ENCODE data around the gene ZNF48. TPM values are rescaled to one million over a fixed set of nuclear protein-coding genes. Genes with fewer than 3 reads are reported as not detected.

The ZNF48 gene
- total RNA-seq, 1 experiment from 2014 or later, result 9.6 TPM

GRCh38 chr16:30368122-30368791 is 27.0 kb upstream of the ZNF48 start:
- Histone ChIP-seq H3K36me3 (peaks cover 51% of the 10 kb centered on the region), H3K4me3 (peak overlapping the region; percentile 74), H3K4me1 (replicated peaks) (peaks cover 25% of the 10 kb centered on the region), H3K9me3 (replicated peaks) (no peaks in the 10 kb centered on the region), H3K27me3 (replicated peaks) (no peaks in the 10 kb centered on the region), H3K27ac (no peak overlapping the region)
- DNase-seq (ENCODE audit: low read depth in 1 of 2, low spot score in 2 of 2), result peak in 1 of 2 experiments; percentile 31

GRCh38 chr16:30368792-30369090 is 26.5 kb upstream of the ZNF48 start:
- DNase-seq (ENCODE audit: low read depth in 1 of 2, low spot score in 2 of 2), result no peak
- no peaks in the 10 kb centered on the region for H3K27me3 ChIP-seq (replicated peaks)
- H3K36me3 ChIP-seq, result peaks cover 46% of the 10 kb centered on the region
- H3K27ac ChIP-seq, result no peak overlapping the region
- peak overlapping the region; percentile 74 for H3K4me3 ChIP-seq
- no peaks in the 10 kb centered on the region for H3K9me3 ChIP-seq (replicated peaks)
- peaks cover 25% of the 10 kb centered on the region for H3K4me1 ChIP-seq (replicated peaks)

- peak in 1 of 2 experiments; percentile 29 for DNase-seq (ENCODE audit: low read depth in 1 of 2, low spot score in 2 of 2)
- no peaks in the 10 kb centered on the region for H3K9me3 ChIP-seq (replicated peaks)
- no peaks in the 10 kb centered on the region for H3K27me3 ChIP-seq (replicated peaks)
- H3K36me3 ChIP-seq, result peaks cover 43% of the 10 kb centered on the region
- H3K4me3 ChIP-seq, result peak overlapping the region; percentile 74
- H3K4me1 ChIP-seq (replicated peaks), result peaks cover 25% of the 10 kb centered on the region
- H3K27ac ChIP-seq, result no peak overlapping the region
Observed at GRCh38 chr16:30369091-30369937, 25.9 kb upstream of the ZNF48 start.

DNA sequence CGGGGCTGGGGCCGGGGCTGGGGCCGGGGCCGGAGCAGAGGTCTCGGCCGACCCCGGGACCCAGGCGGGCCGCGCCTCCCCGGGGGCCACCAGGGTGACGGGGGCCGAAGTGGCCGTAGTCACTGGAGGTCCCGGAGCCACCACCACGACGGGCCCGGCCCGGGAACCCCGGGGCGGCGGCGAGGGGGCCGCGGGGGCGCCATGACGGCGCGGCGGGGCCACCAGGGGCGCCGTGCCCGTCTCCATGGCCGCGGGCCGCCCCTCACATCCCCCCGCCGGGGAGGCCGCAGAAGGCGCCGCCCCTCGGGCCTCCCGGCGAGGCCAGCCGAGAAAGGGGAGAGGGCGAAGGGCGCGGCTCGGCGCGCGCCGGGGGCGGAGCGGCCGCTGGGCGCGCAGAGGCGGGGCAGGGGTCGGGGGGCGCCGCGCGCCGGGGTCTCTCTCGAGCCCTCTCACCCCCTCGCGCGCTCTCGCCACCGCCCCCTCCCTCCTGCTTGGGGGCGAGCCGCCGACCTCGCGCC is 25.2 kb upstream of the ZNF48 start:
- H3K4me3 ChIP-seq, result peak overlapping the region; percentile 74
- no peak for DNase-seq (ENCODE audit: low read depth in 1 of 2, low spot score in 2 of 2)
- no peak overlapping the region for H3K27ac ChIP-seq
- peaks cover 25% of the 10 kb centered on the region for H3K4me1 ChIP-seq (replicated peaks)
- no peaks in the 10 kb centered on the region for H3K27me3 ChIP-seq (replicated peaks)
- H3K36me3 ChIP-seq, result peaks cover 37% of the 10 kb centered on the region
- no peaks in the 10 kb centered on the region for H3K9me3 ChIP-seq (replicated peaks)

DNA sequence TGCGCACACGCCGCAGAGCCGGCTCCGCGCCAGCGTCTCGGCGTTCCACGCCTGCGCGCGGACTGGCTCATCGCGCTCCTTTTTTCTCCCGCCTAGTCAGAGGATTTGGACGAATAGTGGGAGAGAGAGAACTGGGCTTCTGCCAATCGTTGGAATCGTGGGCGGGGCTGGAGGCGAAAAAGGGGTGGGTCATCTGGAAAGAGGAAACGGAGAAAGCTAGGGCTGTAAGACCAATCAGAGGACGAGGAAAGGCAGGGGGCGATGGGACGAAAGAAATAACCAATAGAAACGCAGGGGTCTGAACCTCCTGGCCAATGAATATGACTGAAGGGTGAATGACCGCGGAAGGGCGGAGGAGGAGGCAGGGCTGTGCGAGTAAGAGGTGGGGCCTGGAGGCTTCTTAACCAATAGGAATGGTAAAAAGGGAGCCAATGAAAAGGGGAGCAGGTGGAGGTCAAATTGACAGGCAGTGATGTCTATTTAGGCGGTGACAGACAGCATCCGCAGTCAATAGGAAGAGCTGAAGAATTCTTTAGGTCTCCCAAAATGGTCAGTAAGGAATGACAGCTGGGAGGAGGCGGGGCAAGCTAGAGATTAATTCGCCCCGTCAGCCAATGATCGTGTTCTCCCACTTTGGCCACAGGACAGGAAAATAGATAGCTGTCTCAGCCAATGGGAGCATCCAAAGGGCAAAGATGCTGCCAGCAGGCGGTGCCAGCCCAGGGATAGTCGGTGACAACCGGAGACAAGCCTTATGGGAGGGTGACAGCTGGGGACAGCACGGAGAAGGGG is 24.6 kb upstream of the ZNF48 start, which contains the start of gene TBC1D10B:
Gene TBC1D10B, minus strand, starts transcription at position 39 of the 792 bp plus-strand sequence. CDS start 311 bp downstream, outside the sequence.
- H3K27ac ChIP-seq, result peak within 1 kb of the TSS; percentile 40
- peaks cover 25% of the 10 kb centered on the region for H3K4me1 ChIP-seq (replicated peaks)
- H3K27me3 ChIP-seq (replicated peaks), result no peaks in the 10 kb centered on the region
- H3K9me3 ChIP-seq (replicated peaks), result no peaks in the 10 kb centered on the region
- peak within 1 kb of the TSS; percentile 74 for H3K4me3 ChIP-seq
- DNase-seq (ENCODE audit: low read depth in 1 of 2, low spot score in 2 of 2), result peak; percentile 99 to 100
- H3K36me3 ChIP-seq, result peaks cover 30% of the 10 kb centered on the region

- H3K27ac ChIP-seq, result peak overlapping the region; percentile 40
- H3K36me3 ChIP-seq, result peaks cover 24% of the 10 kb centered on the region
- no peaks in the 10 kb centered on the region for H3K9me3 ChIP-seq (replicated peaks)
- H3K4me3 ChIP-seq, result peak overlapping the region; percentile 29
- H3K27me3 ChIP-seq (replicated peaks), result no peaks in the 10 kb centered on the region
- peaks cover 25% of the 10 kb centered on the region for H3K4me1 ChIP-seq (replicated peaks)
- no peak for DNase-seq (ENCODE audit: low read depth in 1 of 2, low spot score in 2 of 2)
Observed at GRCh38 chr16:30371248-30371816, 23.9 kb upstream of the ZNF48 start.

GRCh38 chr16:30372038-30372712 is 23.0 kb upstream of the ZNF48 start:
- H3K4me1 ChIP-seq (replicated peaks), result peaks cover 30% of the 10 kb centered on the region
- no peak overlapping the region for H3K4me3 ChIP-seq
- no peaks in the 10 kb centered on the region for H3K27me3 ChIP-seq (replicated peaks)
- peaks cover 16% of the 10 kb centered on the region for H3K36me3 ChIP-seq
- H3K27ac ChIP-seq, result no peak overlapping the region
- no peak for DNase-seq (ENCODE audit: low read depth in 1 of 2, low spot score in 2 of 2)
- H3K9me3 ChIP-seq (replicated peaks), result no peaks in the 10 kb centered on the region

GRCh38 chr16:30372725-30373124 is 22.5 kb upstream of the ZNF48 start:
- H3K36me3 ChIP-seq, result peaks cover 12% of the 10 kb centered on the region
- no peaks in the 10 kb centered on the region for H3K9me3 ChIP-seq (replicated peaks)
- no peak for DNase-seq (ENCODE audit: low read depth in 1 of 2, low spot score in 2 of 2)
- no peak overlapping the region for H3K4me3 ChIP-seq
- no peaks in the 10 kb centered on the region for H3K27me3 ChIP-seq (replicated peaks)
- H3K27ac ChIP-seq, result no peak overlapping the region
- H3K4me1 ChIP-seq (replicated peaks), result peaks cover 30% of the 10 kb centered on the region

- H3K27me3 ChIP-seq (replicated peaks), result no peaks in the 10 kb centered on the region
- no peak within 1 kb of the TSS for H3K4me3 ChIP-seq
- no peak for DNase-seq (ENCODE audit: low read depth in 1 of 2, low spot score in 2 of 2)
- H3K4me1 ChIP-seq (replicated peaks), result peaks cover 27% of the 10 kb centered on the region
- no peaks in the 10 kb centered on the region for H3K9me3 ChIP-seq (replicated peaks)
- H3K27ac ChIP-seq, result no peak within 1 kb of the TSS
- H3K36me3 ChIP-seq, result 0 out of 2 replicates have a peak, but pooled peaks cover 4% of the 10 kb centered on the region
Observed at GRCh38 chr16:30374538-30374937, 20.7 kb upstream of the ZNF48 start, which contains the start of gene MYL11. Gene MYL11, plus strand, starts transcription at chr16:30374802. Its CDS starts 56 bp downstream, at chr16:30374858.

DNA sequence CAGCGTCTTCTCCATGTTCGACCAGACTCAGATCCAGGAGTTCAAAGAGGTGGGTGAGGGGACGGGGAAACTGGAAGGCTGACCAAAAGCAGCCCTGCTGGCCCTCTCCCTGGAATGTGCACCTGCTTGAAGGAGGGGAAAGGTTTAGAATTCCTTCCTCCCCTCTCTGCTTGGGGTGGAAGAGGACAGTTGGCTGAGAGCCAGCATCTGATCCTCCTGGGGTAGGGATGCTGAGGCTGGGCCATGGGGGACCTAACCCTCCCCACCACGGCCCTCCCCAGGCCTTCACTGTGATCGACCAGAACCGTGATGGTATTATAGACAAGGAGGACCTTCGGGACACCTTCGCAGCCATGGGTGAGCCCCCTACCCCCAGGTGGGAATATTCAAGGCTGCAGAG is 19.4 kb upstream of the ZNF48 start:
- Histone ChIP-seq H3K27me3 (replicated peaks) (no peaks in the 10 kb centered on the region), H3K36me3 (0 out of 2 replicates have a peak, but pooled peaks cover 6% of the 10 kb centered on the region), H3K4me1 (replicated peaks) (peaks cover 27% of the 10 kb centered on the region), H3K4me3 (no peak overlapping the region), H3K9me3 (replicated peaks) (no peaks in the 10 kb centered on the region), H3K27ac (no peak overlapping the region)
- DNase-seq (ENCODE audit: low read depth in 1 of 2, low spot score in 2 of 2), result no peak

GRCh38 chr16:30376461-30376902 is 18.7 kb upstream of the ZNF48 start:
- Histone ChIP-seq H3K4me1 (replicated peaks) (peaks cover 23% of the 10 kb centered on the region), H3K9me3 (replicated peaks) (no peaks in the 10 kb centered on the region), H3K36me3 (0 out of 2 replicates have a peak, but pooled peaks cover 6% of the 10 kb centered on the region), H3K27ac (no peak overlapping the region), H3K4me3 (no peak overlapping the region), H3K27me3 (replicated peaks) (no peaks in the 10 kb centered on the region)
- no peak for DNase-seq (ENCODE audit: low read depth in 1 of 2, low spot score in 2 of 2)

GRCh38 chr16:30377050-30377811 is 18.0 kb upstream of the ZNF48 start:
- H3K4me3 ChIP-seq, result peak overlapping the region; percentile 60
- H3K27ac ChIP-seq, result peak overlapping the region; percentile 99
- H3K9me3 ChIP-seq (replicated peaks), result no peaks in the 10 kb centered on the region
- H3K27me3 ChIP-seq (replicated peaks), result no peaks in the 10 kb centered on the region
- peaks cover 22% of the 10 kb centered on the region for H3K4me1 ChIP-seq (replicated peaks)
- 0 out of 2 replicates have a peak, but pooled peaks cover 6% of the 10 kb centered on the region for H3K36me3 ChIP-seq
- DNase-seq (ENCODE audit: low read depth in 1 of 2, low spot score in 2 of 2), result no peak
